K562 (cell line): ENCODE data around the gene WDR45. TPM values are rescaled to one million over a fixed set of nuclear protein-coding genes. Genes with fewer than 3 reads are reported as not detected.

Experiments
- ELK3 ChIP-seq: fragments of 450-650 bp; formaldehyde crosslinking; IDR thresholded peaks from 2 replicates; pipeline ENCODE4 v1.4.0; 2020; ENCODE audit warnings: mild to moderate bottlenecking
- ERF ChIP-seq: fragments of 450-650 bp; formaldehyde crosslinking; IDR thresholded peaks from 2 replicates; pipeline ENCODE4 v1.4.0; 2020; ENCODE audit warnings: mild to moderate bottlenecking, mixed read lengths
- MTF1 ChIP-seq: fragments of 250-450 bp; sonication (Bioruptor Pico); IDR thresholded peaks from 2 replicates; pipeline ENCODE4 v1.9.0; 2021; ENCODE audit warnings: moderate library complexity, mild to moderate bottlenecking, inconsistent platforms, borderline replicate concordance
- NONO ChIP-seq, 2 experiments: fragments of 200-400 bp in 1 of 2; fragments of 450-650 bp in 1 of 2; formaldehyde crosslinking in 1 of 2; IDR thresholded peaks; 2 replicates each; pipeline ENCODE4 v1.6.1; 2017; ENCODE audit warnings: low read depth in 2 of 2, mild to moderate bottlenecking in 2 of 2, moderate library complexity in 2 of 2, low read length in 1 of 2
- NR2C1 ChIP-seq, 2 experiments: fragments of 450-650 bp; IDR thresholded peaks; 2 replicates each; pipeline ENCODE4 v1.6.1; 2017; ENCODE audit warnings: mild to moderate bottlenecking in 2 of 2, antibody characterized with exemption in 1 of 2, inconsistent platforms in 1 of 2, missing compliant biosample characterization in 1 of 2, missing genetic modification characterization in 1 of 2
- POU5F1 ChIP-seq: fragments of 150-350 bp; IDR thresholded peaks from 2 replicates; pipeline ENCODE4 v1.6.1; 2014; ENCODE audit warnings: borderline replicate concordance, low read length, low read depth, mild to moderate bottlenecking; ENCODE audit not compliant: partially characterized antibody
- PRPF4 ChIP-seq: fragments of 200-400 bp; formaldehyde crosslinking; IDR thresholded peaks from one replicate; pipeline ENCODE4 v1.6.1; 2017; ENCODE audit warnings: low read length, low read depth, mild to moderate bottlenecking; ENCODE audit not compliant: insufficient read depth, poor library complexity, severe bottlenecking
- PTBP1 ChIP-seq: fragments of 200-400 bp; formaldehyde crosslinking; IDR thresholded peaks from 2 replicates; pipeline ENCODE4 v1.6.1; 2017; ENCODE audit warnings: low read depth, low read length
- RAD21 ChIP-seq, 2 experiments: fragments of 250-450 bp in 1 of 2; fragments of 450-650 bp in 1 of 2; sonication (Bioruptor Pico) in 1 of 2; formaldehyde crosslinking in 1 of 2; IDR thresholded peaks in 1 of 2; conservative IDR thresholded peaks in 1 of 2; 2 replicates each; pipeline versions ENCODE4 v1.4.0 to v1.8.0; 2020 to 2022; ENCODE audit warnings: mild to moderate bottlenecking in 2 of 2, moderate library complexity in 1 of 2
- SREBF1 ChIP-seq: fragments of 150-350 bp; IDR thresholded peaks from 2 replicates; pipeline ENCODE4 v1.6.1; 2014; ENCODE audit warnings: antibody characterized with exemption, low read depth, low read length, borderline replicate concordance
- TAF7 ChIP-seq: fragments of 450-650 bp; IDR thresholded peaks from 2 replicates; pipeline ENCODE4 v1.6.1; 2016; ENCODE audit warnings: missing genetic modification characterization, missing compliant biosample characterization
- XRCC4 ChIP-seq: IDR thresholded peaks from one replicate; pipeline ENCODE4 v1.6.1; 2011; ENCODE audit not compliant: insufficient read depth, insufficient read length; ENCODE audit errors: extremely low read depth
- ZKSCAN1 ChIP-seq: fragments of 150-350 bp; IDR thresholded peaks from 2 replicates; pipeline ENCODE4 v1.6.1; 2016; ENCODE audit warnings: low read depth, low read length
- ZNF274 ChIP-seq: IDR thresholded peaks from 2 replicates; pipeline ENCODE4 v1.6.1; 2011; ENCODE audit warnings: low read depth, mild to moderate bottlenecking, low read length, moderate library complexity, borderline replicate concordance
- ZNF586 ChIP-seq: fragments of 450-650 bp; formaldehyde crosslinking; conservative IDR thresholded peaks from 2 replicates; pipeline ENCODE4 v1.4.0; 2020; ENCODE audit warnings: mild to moderate bottlenecking, moderate library complexity
- ZNF785 ChIP-seq: fragments of 250-450 bp; sonication (Bioruptor Pico); IDR thresholded peaks from 2 replicates; pipeline ENCODE4 v1.4.0; 2020; ENCODE audit warnings: mild to moderate bottlenecking
- ZSCAN29 ChIP-seq: fragments of 450-650 bp; IDR thresholded peaks from 2 replicates; pipeline ENCODE4 v1.6.1; 2017
- polyA plus RNA-seq, 8 experiments: library from polyadenylated mRNA; depleted of rRNA in 4 of 8; stranded (reverse) in 5 of 8; unstranded in 3 of 8; fragments of >200 nt; fragmentation: Nextera tagmentation in 2 of 8; fragmentation: Illumina TruSeq in 1 of 8; extraction: Ambion mirVana in 2 of 8; extraction: Trizol in 1 of 8; gene quantifications; 2 replicates each; pipeline versions ENCODE4 v1.2.1 to v1.2.3, GENCODE V29; 2011 to 2014; ENCODE audit warnings: inconsistent platforms in 1 of 8, missing spikeins in 1 of 8
- total RNA-seq, 7 experiments: library from RNA; depleted of rRNA in 6 of 7; stranded (reverse); fragments of >200 nt in 6 of 7; fragmentation: Illumina TruSeq in 2 of 7; extraction: Trizol in 2 of 7; gene quantifications; 2 replicates each; pipeline versions ENCODE4 v1.2.1 to v1.2.3, GENCODE V29; 2011 to 2021; ENCODE audit warnings: low replicate concordance in 1 of 7
- TF ChIP-seq, protein P1 (sequence below): fragments of 200-800 bp; sonication (Bioruptor generic); IDR thresholded peaks from 2 replicates; pipeline ENCODE4 v1.6.1; 2017; ENCODE audit warnings: missing genetic modification characterization, missing compliant biosample characterization
- TF ChIP-seq, protein P2 (sequence below): fragments of 250-450 bp; sonication (Bioruptor Pico); IDR thresholded peaks from 2 replicates; pipeline ENCODE4 v1.9.0; 2021; ENCODE audit warnings: mild to moderate bottlenecking, inconsistent platforms
- TF ChIP-seq, protein P3 (sequence below): fragments of 250-450 bp; sonication (Bioruptor Pico); IDR thresholded peaks from 2 replicates; pipeline ENCODE4 v1.5.0; 2021; ENCODE audit warnings: mild to moderate bottlenecking, borderline replicate concordance

WDR45 gene
- total and polyA plus RNA-seq, 9 of the 15 experiments (the other 6 are each of a cell fraction or from before 2014, with no cell fraction given), result 19.4 to 136 (median 59.7) TPM

DNA sequence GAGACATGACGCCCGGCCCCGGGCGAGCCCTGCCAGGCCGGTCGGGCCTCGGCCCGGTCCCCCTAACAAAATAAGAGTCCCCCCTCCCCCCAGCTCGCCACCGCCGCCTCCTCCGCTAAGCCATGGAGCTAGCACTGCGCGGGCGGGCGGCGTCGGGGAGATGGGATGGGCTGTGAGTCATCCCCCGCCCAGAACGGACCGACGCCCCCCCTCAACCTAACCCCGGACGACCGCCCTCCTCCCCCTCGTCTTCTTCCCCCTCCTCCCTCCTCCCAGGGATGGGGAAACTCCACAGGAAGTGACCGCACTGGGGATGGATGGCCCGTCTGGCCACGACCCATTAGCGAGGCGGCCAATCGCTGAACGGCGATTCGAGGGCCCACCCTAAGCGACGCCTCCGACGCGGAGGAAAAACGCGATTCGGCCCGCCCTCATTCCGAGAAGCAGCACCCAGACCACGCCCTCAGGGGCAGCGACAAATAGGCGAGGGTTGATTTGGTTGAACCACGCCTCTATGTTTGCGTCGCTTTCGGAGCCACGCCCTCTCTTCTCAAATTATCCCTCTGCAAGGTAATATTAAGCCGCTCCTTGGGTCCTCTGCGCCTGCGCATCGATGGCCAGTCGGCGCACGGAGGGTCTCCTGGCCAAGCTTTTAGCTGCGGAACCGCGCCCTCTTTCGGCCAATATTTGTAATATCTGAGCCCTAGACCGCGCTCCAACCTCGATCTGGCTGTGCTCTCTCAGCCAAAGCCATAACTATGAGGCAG lies 36.3 kb downstream of the WDR45 start, which contains the start of gene TFE3 (continued):
- TF ChIP-seq ELK3 (CRISPR knock-in tag), result no peak
- TF ChIP-seq, protein P1, sequence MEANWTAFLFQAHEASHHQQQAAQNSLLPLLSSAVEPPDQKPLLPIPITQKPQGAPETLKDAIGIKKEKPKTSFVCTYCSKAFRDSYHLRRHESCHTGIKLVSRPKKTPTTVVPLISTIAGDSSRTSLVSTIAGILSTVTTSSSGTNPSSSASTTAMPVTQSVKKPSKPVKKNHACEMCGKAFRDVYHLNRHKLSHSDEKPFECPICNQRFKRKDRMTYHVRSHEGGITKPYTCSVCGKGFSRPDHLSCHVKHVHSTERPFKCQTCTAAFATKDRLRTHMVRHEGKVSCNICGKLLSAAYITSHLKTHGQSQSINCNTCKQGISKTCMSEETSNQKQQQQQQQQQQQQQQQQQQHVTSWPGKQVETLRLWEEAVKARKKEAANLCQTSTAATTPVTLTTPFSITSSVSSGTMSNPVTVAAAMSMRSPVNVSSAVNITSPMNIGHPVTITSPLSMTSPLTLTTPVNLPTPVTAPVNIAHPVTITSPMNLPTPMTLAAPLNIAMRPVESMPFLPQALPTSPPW (CRISPR knock-in tag), result peak; percentile 100
- no peak for TF ChIP-seq ZNF586 (CRISPR knock-in tag)
- TF ChIP-seq PRPF4, result no peak
- TF ChIP-seq TAF7 (tag), result no peak
- TF ChIP-seq ZNF785 (CRISPR knock-in tag), result no peak
- no peak for TF ChIP-seq PTBP1
- TF ChIP-seq POU5F1, result no peak
- 0 out of 2 replicates have a peak, but pooled peaks have one; percentile 58 for TF ChIP-seq ZKSCAN1
- no peak for TF ChIP-seq MTF1
- TF ChIP-seq, protein P2, sequence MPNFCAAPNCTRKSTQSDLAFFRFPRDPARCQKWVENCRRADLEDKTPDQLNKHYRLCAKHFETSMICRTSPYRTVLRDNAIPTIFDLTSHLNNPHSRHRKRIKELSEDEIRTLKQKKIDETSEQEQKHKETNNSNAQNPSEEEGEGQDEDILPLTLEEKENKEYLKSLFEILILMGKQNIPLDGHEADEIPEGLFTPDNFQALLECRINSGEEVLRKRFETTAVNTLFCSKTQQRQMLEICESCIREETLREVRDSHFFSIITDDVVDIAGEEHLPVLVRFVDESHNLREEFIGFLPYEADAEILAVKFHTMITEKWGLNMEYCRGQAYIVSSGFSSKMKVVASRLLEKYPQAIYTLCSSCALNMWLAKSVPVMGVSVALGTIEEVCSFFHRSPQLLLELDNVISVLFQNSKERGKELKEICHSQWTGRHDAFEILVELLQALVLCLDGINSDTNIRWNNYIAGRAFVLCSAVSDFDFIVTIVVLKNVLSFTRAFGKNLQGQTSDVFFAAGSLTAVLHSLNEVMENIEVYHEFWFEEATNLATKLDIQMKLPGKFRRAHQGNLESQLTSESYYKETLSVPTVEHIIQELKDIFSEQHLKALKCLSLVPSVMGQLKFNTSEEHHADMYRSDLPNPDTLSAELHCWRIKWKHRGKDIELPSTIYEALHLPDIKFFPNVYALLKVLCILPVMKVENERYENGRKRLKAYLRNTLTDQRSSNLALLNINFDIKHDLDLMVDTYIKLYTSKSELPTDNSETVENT (CRISPR knock-in tag), result no peak
- TF ChIP-seq ZSCAN29, result no peak
- TF ChIP-seq, protein P3, sequence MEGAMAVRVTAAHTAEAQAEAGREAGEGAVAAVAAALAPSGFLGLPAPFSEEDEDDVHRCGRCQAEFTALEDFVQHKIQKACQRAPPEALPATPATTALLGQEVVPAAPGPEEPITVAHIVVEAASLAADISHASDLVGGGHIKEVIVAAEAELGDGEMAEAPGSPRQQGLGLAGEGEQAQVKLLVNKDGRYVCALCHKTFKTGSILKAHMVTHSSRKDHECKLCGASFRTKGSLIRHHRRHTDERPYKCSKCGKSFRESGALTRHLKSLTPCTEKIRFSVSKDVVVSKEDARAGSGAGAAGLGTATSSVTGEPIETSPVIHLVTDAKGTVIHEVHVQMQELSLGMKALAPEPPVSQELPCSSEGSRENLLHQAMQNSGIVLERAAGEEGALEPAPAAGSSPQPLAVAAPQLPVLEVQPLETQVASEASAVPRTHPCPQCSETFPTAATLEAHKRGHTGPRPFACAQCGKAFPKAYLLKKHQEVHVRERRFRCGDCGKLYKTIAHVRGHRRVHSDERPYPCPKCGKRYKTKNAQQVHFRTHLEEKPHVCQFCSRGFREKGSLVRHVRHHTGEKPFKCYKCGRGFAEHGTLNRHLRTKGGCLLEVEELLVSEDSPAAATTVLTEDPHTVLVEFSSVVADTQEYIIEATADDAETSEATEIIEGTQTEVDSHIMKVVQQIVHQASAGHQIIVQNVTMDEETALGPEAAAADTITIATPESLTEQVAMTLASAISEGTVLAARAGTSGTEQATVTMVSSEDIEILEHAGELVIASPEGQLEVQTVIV (CRISPR knock-in tag), result no peak
- no peak for TF ChIP-seq SREBF1
- no peak for TF ChIP-seq ZNF274
- no peak for TF ChIP-seq NONO (IDR thresholded peaks at IDR 0.05; ENCODE audit: low read depth in 2 of 2, low read length in 1 of 2)
- no peak for TF ChIP-seq NR2C1 (IDR thresholded peaks at IDR 0.05)
- no peak for TF ChIP-seq NR2C1 (tag; IDR thresholded peaks at IDR 0.05)
- TF ChIP-seq XRCC4, result no peak
- peak; percentile 68 to 80 for TF ChIP-seq RAD21 (CRISPR knock-in tag; conservative IDR thresholded peaks at IDR 0.05 in 1 of 2, IDR thresholded peaks at IDR 0.05 in 1 of 2)
- TF ChIP-seq ERF (CRISPR knock-in tag), result no peak
